IPS DF 19.7 (cell line): Measurements from ENCODE around the gene CACNA1S.

Experiments
- DNase-seq: peaks from one replicate; pipeline ENCODE4 v3.0.0-alpha.2; 2013; ENCODE audit warnings: low read depth, low spot score

Gene CACNA1S

DNA sequence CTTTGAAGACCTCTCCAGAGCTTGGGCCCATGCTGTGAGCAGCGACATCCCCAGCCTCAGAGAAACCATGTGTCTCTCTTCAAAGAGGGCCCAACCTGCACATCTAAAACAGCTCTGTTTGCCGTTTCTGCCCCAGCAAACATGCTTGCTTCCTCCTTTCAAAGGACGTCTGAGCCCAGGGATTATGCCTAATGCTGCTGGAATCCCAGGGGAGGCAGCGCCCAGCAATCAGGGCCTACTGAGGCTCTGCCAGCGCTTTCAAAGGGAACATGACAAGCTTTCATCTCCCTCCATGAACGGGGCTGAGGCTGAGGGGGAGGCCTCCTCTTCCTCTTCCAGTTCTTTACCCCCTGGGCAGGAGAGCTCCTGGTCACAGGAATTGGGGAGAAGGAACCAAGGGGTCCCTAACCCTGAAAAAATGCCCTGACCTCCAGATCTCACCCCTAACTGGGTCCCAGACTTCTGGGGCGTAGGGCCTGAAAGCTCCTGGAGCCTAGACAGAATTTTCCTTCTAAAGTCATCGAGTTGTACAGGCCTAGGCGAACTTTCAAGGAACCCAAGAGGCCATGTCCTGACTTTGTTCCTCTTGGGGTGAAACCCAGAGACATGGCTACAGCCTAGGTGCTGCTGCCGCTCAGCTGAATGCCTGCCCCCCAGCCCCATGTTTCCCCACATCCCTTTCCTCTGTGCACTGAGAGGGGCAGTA is 28.2 kb upstream of the CACNA1S start:
- no peak for DNase-seq

DNA sequence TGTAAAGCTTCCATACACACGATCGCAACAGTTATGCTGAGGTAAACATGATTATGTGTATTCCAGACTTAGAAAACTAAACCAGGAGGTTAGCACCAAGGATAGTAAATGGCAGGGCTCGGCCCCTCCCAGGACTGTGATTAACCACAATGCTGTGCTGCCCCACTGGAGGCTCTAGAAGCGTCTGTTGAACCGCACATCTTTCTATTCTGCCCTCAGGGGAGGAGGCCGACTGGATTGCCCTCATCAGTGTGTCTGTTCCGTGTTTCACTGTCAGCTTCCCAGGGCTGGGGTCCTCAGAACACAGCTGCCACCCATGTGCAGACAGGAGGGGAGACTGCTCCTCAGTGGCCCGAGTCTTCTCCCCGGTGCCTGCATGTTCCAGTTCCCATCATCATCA is 27.5 kb upstream of the CACNA1S start:
- no peak for DNase-seq

DNA sequence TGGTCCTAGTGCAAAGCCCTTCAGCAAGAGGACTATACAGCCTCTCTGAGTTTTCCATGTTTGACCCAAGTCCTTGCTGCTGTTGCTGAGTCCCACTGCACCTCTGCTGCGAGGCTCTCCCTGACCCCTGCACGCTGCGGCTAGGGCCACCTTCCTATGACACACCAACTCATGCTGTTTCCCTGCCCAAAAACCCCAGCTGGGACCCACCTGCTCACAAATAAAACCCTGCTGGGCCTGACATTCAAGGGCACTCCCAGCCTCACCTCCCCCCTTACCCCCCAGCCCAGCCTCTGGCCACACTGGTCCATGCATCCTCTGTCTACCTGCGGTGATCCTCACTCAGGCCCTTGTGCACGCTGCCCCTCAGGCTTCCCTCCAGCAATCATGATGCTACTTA is 27.1 kb upstream of the CACNA1S start:
- DNase-seq: no peak

DNA sequence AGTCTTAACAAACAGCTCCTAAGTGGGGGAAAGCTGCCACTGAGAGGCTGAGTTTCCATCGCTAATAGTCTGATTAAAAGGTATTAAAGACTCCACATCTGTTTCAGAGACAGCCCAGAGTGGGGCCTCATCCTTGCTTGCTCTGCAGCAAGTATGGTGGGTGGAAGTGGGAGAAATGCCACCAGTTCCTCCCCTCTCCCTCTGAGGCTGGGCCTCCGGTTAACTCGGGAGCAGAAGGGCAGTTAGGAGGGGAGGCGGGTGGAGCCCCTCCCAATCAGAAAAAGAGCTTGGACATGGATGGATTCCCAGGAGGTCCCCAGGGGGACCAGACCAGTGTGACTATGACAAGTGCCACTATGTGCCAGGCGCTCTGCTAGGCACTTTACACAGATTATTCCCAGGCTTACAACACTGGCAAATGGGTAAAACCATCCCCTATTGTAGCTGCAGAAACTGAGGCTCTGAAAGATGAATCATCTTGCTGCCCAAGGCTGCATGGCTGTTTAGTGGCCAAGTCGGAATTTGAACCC is 26.1 kb upstream of the CACNA1S start:
- no peak for DNase-seq

DNA sequence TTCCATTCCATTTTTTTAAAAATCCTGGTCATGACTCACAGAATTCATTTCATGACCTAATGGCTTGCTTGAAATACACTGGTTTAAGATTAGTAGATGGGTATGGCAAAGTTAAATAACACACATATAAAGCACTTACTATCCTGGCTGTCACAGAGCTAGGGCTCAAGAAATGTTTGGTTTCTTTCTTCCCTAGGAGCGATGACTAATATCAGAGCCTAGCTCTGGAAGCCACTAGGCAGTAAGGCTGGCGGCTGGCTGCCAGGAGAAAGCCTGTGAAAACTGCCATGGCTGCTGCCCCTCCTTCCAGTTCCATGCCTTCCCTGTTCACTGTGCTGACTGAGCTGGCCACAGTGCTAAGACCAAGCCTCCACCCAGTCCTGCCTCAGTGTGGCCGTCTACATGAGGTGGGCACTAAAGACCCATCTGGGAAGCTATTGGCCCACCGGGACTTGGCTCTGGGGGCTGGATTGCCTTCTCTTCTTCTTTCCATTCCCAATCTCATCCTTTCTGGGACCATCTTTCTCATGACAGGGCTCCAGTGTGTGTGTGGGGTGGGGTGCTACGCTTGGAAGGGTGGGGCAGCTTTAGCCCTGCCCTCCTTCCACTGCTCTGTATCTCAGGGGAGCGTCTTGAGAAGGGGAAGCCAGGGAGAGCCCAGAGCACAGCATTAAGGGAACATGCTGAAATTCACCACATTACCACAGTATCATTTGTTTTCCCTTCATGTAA is 25.5 kb upstream of the CACNA1S start:
- DNase-seq: no peak

DNA sequence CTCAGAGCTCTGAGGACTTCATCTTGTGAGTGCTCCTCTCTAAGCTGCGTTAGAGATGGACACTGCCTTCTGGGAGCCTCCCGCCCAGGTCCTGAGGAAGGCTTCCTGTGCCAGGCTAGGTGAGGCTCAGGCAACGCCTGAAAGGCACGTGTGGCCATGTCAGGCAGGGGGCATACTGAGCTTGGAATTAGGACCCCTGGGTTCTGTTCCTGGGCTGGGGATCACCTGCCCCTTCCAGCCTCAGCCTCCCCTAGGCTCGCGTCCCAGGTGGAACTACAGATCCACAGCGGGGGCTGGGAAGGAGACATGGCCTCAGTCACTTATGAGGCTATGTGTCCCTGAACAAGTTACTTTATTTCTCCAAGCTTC is 24.8 kb upstream of the CACNA1S start:
- no peak for DNase-seq

DNA sequence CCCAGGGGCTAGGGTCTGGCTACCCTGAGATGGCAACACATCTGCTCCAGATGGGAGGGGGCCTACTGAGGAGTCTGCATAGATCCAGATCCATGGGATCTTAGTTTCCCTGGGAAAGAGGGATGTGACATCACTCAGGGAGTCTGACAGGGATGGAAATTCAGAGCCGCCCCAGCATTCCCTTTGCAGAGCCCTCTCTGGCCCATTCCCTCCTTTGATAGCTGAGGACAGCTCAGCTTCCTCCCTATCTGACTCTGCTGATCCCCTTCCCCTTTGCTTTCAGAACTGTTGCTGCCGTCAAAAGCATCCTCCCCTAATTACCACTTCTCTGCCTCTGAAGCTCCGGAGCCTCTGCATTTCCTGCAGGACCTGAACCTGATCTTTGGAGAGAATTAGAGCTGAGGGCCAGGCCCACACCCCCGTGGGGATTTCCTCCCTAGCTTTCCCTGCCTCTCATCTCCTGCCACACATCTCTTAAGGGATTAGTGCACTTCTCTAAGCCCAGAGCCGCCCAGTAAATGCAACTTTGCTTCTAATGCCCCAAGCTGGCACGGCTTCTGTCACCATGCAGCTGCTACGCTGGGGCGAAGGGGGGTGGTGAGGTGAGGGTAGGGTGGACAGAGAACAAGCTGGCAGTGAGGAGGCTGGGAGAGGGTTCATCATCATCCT is 24.3 kb upstream of the CACNA1S start:
- DNase-seq: no peak

DNA sequence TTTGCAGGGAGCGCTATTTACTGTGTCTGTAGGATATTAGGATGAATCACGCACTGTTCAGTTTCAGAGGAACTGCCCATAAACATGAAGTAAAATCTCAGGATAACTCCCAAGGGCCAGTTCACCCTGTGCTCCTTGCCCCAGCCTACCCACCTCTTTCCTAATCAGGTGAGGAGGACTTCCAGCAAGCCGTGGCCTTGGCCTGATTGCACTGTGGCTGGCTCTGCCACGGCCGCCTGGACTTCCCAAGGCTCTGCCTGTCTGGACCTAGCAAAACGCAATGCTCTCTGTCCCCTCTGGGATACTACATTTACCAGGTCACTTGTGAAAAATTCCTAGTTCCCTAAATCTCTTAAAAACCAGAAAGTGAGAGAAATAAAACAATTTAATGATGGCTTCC is 22.2 kb upstream of the CACNA1S start:
- DNase-seq: no peak

DNA sequence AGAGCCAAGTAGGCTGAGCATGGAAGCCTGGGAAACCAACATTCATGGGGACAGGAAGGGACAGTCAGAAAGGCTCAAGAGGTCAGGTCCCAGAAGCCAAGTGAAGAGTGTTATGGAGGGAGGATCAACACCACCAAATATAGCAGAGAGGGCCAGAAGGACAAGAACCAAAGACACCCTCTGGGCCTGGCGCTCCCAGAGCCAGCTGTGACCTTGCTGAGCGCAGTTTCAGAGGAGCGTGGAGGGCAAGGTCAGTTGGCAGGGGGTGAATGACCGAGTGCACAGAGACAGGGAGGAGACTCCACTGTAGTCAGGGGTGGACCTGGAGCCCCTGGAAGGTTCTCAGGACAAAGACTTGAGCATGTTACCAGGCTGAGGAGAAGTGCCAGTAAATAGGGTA is 19.2 kb upstream of the CACNA1S start:
- no peak for DNase-seq

DNA sequence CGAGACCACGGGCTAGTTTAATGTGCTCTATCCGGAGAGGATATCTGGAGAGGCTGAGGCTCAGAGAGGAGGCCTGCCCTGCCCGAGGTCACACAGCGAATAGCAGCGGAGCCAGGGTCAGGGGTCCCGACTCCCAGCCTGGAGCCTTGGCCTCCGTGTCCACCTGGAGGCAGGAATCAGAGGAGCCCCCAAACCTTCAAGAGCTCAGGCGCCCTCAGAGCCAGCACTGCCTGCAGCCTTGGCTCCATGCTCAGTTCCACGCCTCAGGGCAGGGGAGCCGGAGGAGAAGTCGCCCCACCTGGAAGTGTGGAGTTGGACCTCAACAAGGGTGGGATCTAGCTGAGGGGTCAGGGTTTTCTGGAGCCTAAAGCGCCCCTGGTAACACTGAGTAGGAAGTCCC is 16.7 kb upstream of the CACNA1S start:
- no peak for DNase-seq

DNA sequence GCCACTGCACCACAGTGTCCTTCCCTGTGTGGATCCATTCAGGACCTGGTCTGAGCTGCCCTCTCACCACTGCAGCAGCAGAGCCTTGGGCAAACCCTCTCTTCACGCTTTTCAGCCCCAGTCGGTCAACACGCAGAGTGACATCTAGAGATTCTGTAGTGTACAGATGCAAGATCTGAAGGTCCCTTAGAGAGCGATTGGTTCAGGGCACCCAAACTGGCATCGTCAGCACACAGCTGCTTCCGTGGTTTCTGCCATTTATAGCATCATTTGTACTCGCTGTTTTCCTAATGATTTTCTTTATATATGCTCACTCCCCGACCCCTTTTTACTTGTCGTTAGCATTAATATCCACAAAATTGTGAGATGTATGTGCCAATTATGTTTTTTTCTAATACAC is 16.2 kb upstream of the CACNA1S start:
- no peak for DNase-seq

DNA sequence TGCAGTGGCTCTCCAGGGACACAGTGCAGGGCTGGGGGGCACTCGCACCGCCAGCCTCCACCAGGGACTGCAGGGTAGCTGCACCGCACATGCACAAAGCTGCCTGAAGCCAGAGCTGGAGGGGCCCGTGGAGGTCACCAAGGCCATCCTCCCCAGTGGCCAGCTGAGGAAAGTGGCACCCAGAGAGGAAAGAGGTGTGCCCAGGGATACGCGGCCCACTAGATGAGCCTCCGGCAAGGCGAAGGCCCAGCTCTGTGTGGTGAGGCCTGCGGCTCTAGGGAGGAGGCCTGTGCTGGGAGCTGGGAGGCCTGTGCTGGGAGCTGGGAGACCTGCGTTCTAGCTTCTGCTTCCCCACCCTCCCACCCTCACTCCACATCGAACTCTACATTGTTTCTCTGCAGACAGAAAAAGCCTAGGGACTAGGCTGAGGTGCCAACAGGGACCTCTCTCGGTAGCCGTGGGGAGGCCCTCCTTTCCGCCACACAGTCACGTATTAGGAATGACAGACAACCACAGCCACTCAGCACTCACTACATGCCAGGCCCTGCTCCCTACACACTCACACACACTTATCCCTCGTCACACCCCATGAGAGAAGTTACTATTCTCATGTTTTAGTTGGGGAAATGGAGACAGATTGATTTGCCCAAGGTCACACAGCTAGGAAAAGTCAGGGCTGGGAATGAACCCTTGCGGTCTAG is 15.7 kb upstream of the CACNA1S start:
- DNase-seq: no peak

DNA sequence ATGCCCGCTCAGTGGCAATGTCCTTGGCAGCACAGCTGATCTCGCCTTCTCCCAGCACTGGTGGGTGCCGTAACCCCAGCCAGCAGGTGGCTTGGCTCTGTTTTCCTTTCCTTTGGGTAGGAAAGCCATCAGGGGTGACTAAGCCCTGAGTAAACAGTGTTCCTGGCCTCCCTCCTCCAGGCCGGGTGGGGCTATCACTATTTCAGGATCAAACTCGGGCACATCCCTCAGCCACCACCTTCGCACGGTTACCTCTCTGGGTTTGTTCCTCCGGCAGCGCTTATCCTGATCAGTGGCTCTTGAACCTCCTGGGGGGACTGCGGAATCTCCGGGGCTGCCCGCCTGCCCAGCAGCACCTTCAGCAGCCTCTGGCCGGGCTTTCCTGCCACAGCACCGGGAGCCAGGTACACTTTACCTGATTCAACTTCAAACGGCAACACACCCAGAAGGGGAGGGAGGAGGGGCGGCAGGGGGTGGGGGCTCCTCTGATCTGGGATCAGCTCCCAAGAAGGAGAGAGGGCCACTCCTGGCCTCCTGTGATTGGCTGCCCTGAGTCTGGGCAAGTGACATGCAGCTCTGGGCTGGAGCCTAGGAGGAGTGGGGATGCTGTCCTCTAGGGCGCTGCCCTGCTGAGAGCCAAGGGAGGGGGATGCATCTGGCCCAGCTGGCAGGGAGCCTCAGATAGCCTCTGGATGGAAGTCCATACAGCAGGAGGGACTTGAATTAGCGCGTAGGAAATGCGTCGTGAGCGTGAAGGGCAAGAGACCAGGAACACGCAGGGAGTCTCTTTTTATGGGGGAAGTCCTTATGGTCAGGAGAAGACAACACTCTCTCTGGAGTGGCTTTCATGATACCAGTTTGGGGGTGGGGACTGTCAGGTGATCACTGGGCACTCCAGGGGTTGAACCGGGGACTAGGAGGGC is 14.9 kb upstream of the CACNA1S start, which contains the start of gene ASCL5:
TSS of gene ASCL5 (minus strand) at position 353 of the 923 bp plus-strand sequence. CDS start 11,812 bp downstream, outside the sequence.
- no peak for DNase-seq

DNA sequence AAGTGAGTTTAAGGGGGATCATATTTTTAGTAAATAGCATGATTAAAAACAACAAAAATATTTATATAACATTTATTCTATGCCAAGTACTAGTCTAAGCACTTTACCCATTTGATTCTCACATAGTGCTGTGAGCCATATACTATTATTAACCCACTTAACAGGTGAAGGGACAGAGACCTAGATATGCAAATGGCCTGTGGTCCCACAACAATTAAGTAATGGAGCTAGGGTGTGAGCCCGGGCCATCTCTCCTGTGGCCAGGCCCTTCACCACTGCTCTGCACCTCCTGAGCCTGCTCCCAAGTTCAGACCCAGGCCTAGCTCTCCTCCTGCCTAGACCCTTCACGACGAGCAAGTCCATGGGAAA is 14.2 kb upstream of the CACNA1S start:
- no peak for DNase-seq

DNA sequence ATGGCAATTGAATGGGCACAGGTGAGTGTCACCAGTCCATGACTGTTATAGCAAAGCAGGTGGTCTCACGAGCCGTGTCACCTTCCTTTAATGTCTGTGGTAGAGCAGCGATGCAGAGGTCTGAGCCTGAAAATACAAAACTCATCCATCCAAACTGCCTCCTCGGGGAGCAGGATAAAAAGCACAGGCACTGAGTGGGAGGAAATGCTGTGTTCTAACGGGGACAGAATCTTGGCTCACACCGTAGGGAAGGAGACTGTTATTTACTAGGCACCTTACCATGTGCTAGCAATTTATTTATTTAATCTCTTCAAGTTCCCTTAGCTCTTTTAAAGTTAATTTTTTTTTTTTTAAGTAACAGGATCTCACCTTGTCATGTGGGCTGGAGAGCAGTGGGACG is 13.6 kb upstream of the CACNA1S start:
- DNase-seq: no peak

DNA sequence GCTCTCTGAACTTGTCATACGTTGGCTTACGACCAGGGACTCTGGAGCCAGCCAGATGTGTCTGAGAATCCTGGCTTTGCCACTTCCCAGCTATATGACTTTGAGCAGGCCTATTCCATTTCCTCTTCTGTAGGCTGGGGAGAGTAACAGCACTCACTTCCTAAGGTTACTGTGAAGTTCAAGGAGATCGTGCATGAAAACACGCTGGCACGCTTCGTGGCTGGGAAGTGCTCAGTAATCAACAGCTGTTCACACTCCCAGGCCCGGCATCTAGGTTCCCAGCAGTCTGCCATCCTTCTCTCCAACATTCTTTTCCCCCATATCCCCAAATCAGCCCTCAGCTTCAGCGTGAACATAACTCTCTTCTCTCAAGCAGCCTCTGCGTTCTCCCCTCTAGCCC is 12.8 kb upstream of the CACNA1S start:
- no peak for DNase-seq

DNA sequence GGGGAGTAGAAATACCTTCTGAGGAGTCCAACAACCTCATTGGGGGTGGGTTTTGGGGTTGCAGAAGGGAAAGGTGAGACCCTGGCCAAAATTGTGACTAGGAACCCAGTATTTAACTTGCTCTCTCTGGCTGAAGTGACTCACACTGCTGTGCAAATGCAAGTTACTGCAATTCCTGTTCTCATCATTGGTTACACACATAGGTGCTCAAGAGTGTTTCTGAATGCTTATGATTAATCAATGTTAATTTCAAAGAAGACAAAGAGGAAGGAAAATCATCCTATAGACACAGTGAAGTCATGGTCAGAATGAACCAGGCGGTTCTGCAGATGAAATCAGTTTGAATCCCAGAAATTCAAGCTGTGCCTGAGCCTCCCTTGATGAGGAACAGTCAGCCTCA is 11.6 kb upstream of the CACNA1S start:
- DNase-seq: no peak

DNA sequence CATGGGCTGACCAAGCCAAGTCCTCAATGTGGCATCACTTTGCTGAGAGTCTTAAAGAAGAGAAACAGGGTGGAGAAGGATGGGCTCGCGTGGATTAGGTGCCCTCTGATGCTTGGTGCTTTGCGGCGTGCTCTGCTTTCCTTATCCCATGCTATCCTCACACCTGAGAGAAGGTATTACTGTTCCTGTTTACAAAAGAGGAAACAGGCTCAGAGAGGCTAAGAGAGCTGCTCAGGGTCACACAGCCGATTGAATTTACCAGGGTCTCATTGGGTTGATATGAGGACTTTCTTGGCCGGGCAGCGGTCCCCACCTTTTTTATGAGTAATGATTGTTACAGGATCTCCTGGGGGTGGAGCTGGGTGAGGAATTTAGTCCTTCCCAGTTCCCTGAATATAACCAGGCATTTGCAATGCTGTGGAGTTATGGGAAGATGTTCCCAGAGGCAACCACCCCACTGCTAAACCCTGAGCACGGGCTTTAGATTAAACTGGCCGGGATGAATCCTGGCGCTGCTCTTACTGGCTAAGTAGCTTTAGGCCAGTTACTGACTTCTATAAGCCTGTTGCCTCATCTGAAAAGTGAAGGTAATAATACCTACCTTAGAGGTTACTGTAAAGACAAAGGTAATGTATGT is 10.2 kb upstream of the CACNA1S start:
- no peak for DNase-seq

DNA sequence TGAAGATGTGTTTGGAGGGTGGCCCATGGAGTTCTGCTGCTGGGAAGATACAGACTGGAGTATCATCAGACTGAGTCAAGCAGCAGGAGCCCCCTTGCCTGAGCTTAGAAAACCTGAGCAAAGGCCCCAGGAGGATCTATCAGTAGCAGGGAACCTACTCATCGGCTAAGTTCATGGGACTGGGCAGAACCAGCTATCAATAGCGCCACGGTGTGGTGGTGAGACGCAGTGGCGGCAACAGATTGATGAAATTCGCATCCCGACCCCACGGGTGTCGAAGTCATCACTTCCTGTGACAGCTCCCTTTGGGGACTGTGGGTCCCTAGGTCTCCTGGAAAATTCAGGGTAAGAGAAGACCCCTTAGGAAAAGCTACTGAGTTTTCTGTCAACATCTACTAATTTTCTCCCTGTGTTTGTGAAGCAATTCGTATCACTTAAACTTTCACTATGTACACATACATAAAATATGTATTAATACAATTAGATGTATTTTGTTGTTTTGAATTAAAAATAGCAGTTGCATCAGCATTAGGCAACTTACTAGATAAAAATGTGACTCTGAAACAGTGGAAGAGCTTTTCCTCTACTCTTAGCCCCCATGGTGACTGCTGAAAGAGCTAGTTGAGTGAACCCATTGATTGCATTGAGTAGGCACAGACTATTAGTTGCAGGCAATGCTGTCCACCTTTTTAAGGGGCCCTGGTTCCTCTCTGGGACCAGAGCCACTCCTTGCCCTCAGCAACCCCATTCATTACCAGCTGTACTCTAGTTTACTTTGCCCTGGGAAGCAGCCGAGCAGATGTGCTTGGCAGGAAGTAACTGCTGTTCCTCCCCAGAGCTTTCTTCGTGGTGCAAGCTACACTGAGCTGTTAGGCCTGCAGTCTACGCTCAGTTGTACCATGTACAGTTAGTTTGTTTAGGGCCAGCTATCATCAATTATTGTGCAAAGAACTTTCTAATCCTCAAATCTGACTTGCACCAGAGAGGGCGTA is 7.3 kb upstream of the CACNA1S start:
- DNase-seq: no peak
